HG03521 (cell line): Measurements from ENCODE around the gene SLC1A7.

ENCODE experiments used
- ATAC-seq: cut with Tn5 transposase; IDR thresholded peaks from one replicate; pipeline ENCODE4 v1.9.1; 2021; ENCODE audit warnings: mild to moderate bottlenecking, moderate library complexity; ENCODE audit not compliant: unreplicated experiment

Gene SLC1A7

DNA sequence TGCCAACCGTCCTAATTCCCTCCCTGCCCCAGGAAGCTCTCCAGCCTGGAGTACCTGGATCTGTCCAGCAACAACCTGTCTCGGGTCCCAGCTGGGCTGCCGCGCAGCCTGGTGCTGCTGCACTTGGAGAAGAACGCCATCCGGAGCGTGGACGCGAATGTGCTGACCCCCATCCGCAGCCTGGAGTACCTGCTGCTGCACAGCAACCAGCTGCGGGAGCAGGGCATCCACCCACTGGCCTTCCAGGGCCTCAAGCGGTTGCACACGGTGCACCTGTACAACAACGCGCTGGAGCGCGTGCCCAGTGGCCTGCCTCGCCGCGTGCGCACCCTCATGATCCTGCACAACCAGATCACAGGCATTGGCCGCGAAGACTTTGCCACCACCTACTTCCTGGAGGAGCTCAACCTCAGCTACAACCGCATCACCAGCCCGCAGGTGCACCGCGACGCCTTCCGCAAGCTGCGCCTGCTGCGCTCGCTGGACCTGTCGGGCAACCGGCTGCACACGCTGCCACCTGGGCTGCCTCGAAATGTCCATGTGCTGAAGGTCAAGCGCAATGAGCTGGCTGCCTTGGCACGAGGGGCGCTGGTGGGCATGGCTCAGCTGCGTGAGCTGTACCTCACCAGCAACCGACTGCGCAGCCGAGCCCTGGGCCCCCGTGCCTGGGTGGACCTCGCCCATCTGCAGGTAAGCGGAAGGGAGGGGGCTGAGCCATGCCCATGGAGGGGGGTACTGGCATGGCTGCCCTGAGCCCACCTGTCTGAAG, 63.9 kb downstream of the SLC1A7 start:
- no peak for ATAC-seq

DNA sequence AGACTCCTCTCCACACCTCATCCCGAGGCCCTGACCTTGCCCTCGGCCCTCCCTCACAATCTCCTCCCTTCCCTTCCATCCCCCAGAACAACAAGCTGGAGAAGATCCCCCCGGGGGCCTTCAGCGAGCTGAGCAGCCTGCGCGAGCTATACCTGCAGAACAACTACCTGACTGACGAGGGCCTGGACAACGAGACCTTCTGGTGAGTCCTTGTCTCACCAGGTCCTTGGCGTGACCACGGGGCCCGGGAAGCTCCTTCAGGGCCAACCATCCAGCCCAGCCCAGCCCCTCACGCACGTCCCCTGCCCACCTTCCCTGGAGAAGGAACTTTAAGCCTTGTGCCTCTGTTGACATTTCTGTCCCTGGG, 64.9 kb downstream of the SLC1A7 start:
- no peak for ATAC-seq

GRCh38 chr1:53076721-53077598, 65.5 kb downstream of the SLC1A7 start:
- no peak for ATAC-seq

DNA sequence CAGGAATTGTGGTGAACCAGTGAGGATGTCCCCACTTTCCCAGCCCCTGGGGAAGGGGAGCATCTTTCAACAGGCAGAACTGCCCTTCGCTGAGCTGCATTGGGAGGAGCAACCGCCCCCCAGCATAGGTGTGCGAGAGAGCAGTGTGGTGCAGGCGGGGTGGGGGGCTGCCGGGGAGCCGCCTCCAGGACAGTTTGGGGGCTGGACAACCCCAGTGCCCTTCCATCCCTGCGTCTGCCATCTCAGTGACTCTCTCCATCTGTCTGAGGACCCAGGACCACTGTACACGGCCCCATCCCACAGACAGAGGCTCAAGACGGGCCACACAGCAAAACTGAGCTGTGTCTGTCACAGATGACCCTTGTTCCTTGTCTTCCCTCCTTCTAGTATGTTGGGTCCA, 66.3 kb downstream of the SLC1A7 start:
- ATAC-seq: no peak

GRCh38 chr1:53075761-53076163, 66.7 kb downstream of the SLC1A7 start:
- no peak for ATAC-seq

DNA sequence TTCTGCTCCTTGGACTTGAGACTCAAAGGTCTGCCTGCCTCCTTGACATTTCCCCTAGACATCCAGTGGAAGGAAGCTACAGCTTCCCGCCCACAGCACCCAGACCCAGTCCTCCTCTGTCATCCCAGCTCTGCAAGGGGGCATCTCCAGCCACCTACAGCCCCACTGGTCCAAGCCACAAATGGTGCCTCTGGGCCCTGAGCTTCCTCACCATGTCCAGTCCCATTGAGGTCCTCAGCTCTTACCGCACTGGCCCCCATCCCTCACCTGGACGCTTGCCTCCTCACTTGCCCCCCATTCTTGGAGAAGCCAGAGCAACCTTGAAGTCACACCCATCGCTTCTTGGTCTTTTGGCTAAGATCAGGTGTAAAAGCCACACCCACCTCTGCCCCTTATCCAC, 67.2 kb downstream of the SLC1A7 start:
- no peak for ATAC-seq

- ATAC-seq: no peak
These were observed 67.9 kb downstream of the SLC1A7 start for GRCh38 chr1:53074313-53075154.

DNA sequence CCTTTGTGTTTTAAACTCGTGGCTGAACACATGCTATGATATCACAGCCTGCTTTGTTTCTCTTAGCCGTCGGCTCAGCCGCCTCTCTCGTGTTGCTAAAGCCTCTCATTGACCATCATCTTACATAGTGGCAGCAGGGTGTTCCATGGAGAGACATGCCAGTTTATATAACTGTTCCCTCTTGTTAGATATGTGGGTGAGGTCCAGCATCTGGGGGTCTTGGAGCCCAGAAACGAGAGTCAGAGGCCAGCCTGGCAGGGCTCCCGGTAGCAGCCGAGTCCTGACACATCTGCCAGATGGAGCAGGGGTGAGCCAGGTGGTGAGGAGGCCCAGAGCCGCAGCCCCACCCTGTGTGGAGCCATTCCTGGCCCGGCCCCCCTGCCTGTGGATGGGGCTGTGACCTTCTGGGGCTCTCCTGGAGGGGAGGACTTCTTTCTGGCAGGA, 68.5 kb downstream of the SLC1A7 start:
- no peak for ATAC-seq

- no peak for ATAC-seq
These were observed 69.2 kb downstream of the SLC1A7 start for GRCh38 chr1:53073287-53073686.

DNA sequence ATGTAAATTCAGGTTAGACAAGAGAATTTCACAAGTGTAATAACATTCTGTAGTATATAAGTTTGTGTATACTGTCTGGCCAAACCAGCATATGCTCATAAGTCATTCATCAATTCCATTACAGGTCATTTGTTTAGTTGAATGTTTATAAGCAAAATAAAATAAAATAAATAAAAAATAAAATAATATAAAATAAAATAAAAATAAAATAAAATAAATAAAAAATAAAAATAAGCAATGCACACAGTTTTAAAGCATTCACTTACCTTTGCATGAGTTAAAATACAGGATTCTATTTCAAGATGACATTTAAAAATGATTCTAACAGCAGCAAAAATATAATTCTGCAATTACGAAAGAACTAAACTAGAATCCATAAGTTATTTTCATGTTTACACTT, 70.5 kb downstream of the SLC1A7 start:
- ATAC-seq: no peak

DNA sequence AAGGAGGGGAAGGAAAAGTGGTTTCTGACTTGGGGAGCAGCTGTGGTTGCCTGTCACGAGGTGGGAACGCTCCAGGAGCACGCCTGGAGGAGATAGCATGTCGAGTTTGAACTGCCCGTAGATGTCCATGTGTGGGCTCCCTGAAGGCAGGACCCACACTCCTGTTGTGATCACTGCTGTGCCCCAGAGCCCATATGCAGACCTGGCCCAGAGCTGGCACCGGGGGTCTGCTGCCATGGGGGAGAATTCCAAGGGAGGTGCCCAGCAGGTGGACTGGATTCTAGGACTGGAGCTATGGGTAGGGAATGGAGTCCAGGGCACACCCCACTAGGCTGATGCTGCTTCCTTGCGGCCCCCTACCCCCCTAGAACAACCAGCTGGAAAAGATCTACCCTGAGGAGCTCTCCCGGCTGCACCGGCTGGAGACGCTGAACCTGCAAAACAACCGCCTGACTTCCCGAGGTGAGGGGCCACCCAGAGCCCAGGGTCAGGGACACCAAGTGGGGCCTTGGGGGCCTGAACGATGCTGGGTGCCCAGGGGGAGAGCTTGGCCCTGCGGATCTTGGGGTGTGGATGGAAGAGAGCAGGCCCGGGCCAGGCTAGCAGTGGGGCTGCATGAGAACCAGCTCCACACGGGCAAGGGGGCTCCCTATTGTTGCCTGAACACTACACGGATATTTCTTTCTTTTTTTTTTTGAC, 71.1 kb downstream of the SLC1A7 start:
- no peak for ATAC-seq

DNA sequence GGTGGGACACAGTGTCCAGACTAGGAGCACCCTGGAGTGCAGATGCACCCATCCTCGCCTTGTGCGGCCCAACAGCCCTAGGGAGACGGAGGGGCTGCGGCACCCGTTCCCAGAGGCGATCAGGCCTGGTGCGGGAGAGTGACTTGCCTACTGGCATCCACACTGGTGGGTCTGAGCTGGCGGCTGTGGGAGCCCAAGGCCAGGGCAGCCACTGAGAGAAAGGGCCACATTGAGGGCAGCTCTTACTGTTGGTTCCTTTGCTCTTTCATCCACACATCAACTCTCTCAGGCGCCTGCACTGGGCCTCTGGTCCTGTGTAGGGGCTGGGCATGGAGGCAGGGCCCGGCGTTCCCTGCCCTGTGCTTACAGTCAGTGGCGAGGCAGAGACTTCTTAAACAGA, 71.8 kb downstream of the SLC1A7 start:
- no peak for ATAC-seq

GRCh38 chr1:53069663-53070327, 72.6 kb downstream of the SLC1A7 start:
- ATAC-seq: no peak

GRCh38 chr1:53069265-53069662, 73.2 kb downstream of the SLC1A7 start:
- no peak for ATAC-seq

DNA sequence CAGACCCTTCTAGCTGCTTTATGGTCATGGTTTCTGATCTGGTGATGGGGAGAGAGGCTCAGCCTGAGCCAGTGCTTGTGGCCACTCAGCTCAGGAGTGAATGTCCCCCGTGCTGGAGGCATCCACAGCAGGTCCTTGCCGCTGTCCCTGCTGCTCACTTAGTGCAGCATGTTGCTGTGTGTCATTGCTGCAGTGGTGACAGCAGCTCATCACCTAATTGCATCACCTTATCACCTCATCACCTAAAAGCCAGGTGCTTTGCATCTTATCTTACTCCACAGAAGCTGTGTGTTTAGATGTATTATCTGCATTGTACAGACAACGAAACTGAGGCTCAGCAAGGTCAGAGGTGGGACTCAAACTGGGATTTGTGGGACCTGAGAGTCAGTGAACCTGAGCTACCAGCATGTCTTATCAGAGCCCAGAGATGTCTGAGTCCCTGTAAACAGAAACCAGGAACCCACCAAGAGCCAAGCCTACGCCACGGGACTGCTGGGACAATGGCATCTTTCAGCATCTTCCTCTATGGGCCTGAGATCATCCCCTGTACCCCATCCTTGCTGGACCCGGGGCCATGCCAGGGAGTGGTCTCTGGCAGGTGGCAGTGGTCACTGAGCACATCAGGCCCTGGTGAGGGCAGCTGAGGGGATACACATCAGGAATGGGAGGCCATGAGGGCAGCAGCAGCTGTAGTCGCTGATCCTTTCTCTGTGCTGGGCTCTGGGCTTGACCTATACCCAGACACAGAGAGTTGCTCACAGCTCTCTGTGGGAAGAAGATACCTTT, 73.9 kb downstream of the SLC1A7 start:
- ATAC-seq: no peak

- ATAC-seq: no peak
These were observed 74.6 kb downstream of the SLC1A7 start for GRCh38 chr1:53067886-53068285.

DNA sequence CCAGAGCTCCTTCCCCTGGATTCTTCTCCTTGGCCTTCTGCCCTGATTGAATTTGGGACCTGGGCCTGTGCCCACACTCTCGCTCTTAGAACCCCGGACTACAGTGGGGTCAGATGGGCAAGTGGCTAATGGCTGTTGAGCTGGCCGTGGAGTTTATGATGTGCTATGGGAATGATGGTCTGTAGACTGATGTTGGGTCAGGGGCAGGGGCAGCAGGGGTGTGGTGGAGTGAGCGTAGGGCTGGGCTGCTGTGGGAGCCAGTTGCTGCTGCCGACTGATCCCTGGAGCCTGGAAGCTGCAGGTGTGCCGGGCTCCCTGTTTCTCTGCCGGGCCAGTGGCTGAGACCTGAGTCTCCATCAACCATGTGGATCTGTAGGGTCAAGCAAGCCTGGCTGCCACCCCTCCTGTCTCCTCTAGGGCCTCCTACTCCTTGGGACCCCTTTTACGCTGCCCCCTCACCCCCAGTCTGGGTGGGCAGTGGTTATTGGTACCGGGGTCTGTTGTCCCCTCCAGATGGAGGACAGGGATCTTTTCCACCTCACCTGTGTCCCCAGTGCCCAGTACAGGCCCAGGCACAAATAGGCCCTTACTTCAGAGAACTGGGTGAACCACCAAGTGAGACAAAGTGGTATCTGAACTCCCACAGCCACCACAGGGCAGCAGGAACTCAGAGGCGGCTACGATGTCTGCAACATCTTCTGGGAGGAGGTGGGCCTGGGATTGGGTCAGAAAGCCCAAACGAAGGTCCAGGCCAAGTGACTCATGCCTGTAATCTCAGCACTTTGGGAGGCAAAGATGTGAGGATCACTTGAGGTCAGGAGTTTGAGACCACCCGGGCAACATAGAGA, 75.3 kb downstream of the SLC1A7 start:
- ATAC-seq: no peak

GRCh38 chr1:53066488-53066887, 76.0 kb downstream of the SLC1A7 start:
- ATAC-seq: no peak
